ENCODE measurements around the gene EME1. TPM values are rescaled to one million over a fixed set of nuclear protein-coding genes. Genes with fewer than 3 reads are reported as not detected.

Gene EME1
- total and polyA plus RNA-seq, 2 of the 13 experiments (the other 11 are each of a cell fraction or from before 2014, with no cell fraction given), result 20.7 to 24.6 TPM

DNA sequence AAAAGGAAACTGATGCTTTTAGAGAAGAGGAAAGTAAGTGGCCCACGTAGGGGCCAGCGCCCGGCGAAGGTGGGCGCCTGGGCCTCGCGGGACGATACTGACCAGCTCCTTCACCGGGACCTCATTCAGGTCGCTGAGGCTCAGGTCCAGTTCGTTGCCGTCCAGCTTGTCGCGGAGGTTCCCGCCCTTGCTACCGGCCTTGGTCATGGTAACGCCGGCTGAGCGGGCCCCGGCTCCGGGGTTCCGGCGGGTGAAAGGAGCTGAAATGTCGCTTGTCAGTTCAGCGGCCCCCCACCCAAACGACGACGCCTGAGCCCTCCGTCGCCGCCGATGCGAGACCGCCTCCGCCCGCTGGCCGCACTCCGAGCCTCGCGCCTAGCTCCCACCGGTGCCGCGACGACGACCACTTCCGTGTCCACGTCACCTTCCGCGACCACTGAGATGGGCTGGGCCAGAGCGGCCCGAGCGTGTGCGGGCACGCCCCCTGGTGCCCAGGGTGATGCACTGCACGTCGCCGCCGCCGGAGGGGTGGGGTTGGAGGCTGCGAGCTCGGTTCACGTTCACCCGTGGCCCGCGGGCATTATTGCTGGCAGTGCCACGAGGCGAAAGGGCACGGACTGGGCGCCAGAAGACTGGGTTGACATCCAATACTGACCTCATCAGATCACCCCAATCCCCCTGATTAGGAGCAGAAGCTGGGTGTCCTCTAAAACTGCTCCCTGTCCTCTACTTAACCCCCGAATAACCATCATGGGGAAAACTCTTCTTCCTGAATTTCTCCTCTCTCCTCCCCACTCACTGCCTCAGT is 24.3 kb downstream of the EME1 start, which contains the start of gene LRRC59 (continued):
- TF ChIP-seq, protein P1, sequence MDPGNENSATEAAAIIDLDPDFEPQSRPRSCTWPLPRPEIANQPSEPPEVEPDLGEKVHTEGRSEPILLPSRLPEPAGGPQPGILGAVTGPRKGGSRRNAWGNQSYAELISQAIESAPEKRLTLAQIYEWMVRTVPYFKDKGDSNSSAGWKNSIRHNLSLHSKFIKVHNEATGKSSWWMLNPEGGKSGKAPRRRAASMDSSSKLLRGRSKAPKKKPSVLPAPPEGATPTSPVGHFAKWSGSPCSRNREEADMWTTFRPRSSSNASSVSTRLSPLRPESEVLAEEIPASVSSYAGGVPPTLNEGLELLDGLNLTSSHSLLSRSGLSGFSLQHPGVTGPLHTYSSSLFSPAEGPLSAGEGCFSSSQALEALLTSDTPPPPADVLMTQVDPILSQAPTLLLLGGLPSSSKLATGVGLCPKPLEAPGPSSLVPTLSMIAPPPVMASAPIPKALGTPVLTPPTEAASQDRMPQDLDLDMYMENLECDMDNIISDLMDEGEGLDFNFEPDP (CRISPR knock-in tag; conservative IDR thresholded peaks at IDR 0.05), result no peak
- no peak for TF ChIP-seq PHB2 (IDR thresholded peaks at IDR 0.05; ENCODE audit: partially characterized antibody)
- peak; percentile 90 for TF ChIP-seq CREM (IDR thresholded peaks at IDR 0.05)
- TF ChIP-seq CREM (CRISPR knock-in tag; IDR thresholded peaks at IDR 0.05), result peak; percentile 90
- peak; percentile 20; the same call in 1 of the 2 replicates for TF ChIP-seq HNF4G (IDR thresholded peaks at IDR 0.05; ENCODE audit: borderline replicate concordance, low read depth, low read length)
- TF ChIP-seq HNF4G (CRISPR knock-in tag; IDR thresholded peaks at IDR 0.05; ENCODE audit: borderline replicate concordance, low read depth), result peak; percentile 81
- TF ChIP-seq, protein P2, sequence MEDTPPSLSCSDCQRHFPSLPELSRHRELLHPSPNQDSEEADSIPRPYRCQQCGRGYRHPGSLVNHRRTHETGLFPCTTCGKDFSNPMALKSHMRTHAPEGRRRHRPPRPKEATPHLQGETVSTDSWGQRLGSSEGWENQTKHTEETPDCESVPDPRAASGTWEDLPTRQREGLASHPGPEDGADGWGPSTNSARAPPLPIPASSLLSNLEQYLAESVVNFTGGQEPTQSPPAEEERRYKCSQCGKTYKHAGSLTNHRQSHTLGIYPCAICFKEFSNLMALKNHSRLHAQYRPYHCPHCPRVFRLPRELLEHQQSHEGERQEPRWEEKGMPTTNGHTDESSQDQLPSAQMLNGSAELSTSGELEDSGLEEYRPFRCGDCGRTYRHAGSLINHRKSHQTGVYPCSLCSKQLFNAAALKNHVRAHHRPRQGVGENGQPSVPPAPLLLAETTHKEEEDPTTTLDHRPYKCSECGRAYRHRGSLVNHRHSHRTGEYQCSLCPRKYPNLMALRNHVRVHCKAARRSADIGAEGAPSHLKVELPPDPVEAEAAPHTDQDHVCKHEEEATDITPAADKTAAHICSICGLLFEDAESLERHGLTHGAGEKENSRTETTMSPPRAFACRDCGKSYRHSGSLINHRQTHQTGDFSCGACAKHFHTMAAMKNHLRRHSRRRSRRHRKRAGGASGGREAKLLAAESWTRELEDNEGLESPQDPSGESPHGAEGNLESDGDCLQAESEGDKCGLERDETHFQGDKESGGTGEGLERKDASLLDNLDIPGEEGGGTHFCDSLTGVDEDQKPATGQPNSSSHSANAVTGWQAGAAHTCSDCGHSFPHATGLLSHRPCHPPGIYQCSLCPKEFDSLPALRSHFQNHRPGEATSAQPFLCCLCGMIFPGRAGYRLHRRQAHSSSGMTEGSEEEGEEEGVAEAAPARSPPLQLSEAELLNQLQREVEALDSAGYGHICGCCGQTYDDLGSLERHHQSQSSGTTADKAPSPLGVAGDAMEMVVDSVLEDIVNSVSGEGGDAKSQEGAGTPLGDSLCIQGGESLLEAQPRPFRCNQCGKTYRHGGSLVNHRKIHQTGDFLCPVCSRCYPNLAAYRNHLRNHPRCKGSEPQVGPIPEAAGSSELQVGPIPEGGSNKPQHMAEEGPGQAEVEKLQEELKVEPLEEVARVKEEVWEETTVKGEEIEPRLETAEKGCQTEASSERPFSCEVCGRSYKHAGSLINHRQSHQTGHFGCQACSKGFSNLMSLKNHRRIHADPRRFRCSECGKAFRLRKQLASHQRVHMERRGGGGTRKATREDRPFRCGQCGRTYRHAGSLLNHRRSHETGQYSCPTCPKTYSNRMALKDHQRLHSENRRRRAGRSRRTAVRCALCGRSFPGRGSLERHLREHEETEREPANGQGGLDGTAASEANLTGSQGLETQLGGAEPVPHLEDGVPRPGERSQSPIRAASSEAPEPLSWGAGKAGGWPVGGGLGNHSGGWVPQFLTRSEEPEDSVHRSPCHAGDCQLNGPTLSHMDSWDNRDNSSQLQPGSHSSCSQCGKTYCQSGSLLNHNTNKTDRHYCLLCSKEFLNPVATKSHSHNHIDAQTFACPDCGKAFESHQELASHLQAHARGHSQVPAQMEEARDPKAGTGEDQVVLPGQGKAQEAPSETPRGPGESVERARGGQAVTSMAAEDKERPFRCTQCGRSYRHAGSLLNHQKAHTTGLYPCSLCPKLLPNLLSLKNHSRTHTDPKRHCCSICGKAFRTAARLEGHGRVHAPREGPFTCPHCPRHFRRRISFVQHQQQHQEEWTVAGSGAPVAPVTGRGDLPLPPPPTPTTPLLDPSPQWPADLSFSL (CRISPR knock-in tag; IDR thresholded peaks at IDR 0.05), result peak; percentile 43; the same call in 1 of the 2 replicates
- peak; percentile 89; the same call in 1 of the 2 replicates for TF ChIP-seq KLF9 (CRISPR knock-in tag; IDR thresholded peaks at IDR 0.05; ENCODE audit: low read depth)
- TF ChIP-seq NCOA1 (CRISPR knock-in tag; IDR thresholded peaks at IDR 0.05), result peak; percentile 90; the same call in 1 of the 2 replicates
- TF ChIP-seq RAD21 (CRISPR knock-in tag; IDR thresholded peaks at IDR 0.05), result peak; percentile 92
- TF ChIP-seq CC2D1A (CRISPR knock-in tag; IDR thresholded peaks at IDR 0.05), result no peak
- no peak for TF ChIP-seq CBX2 (IDR thresholded peaks at IDR 0.05; ENCODE audit: low read depth, low read length)
- peak; percentile 78; the same call in 1 of the 2 replicates for TF ChIP-seq CBX2 (CRISPR knock-in tag; IDR thresholded peaks at IDR 0.05; ENCODE audit: low read depth)
- no peak; the same call in 1 of the 2 replicates for TF ChIP-seq ZNF367 (CRISPR knock-in tag; IDR thresholded peaks at IDR 0.05; ENCODE audit: borderline replicate concordance)
- TF ChIP-seq ZNF891 (CRISPR knock-in tag; IDR thresholded peaks at IDR 0.05), result peak; percentile 99
- TF ChIP-seq ZNF605 (CRISPR knock-in tag; IDR thresholded peaks at IDR 0.05), result peak; percentile 46; the same call in 1 of the 2 replicates
- TF ChIP-seq NFATC3 (CRISPR knock-in tag; IDR thresholded peaks at IDR 0.05), result peak; percentile 73; the same call in 1 of the 2 replicates
- TF ChIP-seq JUN (CRISPR knock-in tag; IDR thresholded peaks at IDR 0.05), result peak; percentile 97
- no peak for TF ChIP-seq RORA (CRISPR knock-in tag; IDR thresholded peaks at IDR 0.05)
- peak; percentile 82 for TF ChIP-seq ZNF354B (CRISPR knock-in tag; IDR thresholded peaks at IDR 0.05)
- 0 out of 2 replicates have a peak, but pooled peaks have one; percentile 60 for TF ChIP-seq ZNF660 (CRISPR knock-in tag; IDR thresholded peaks at IDR 0.05; ENCODE audit: borderline replicate concordance, low read depth)
- no peak; the same call in 1 of the 2 replicates for TF ChIP-seq ZNF235 (CRISPR knock-in tag; IDR thresholded peaks at IDR 0.05; ENCODE audit: borderline replicate concordance)
- peak; percentile 78; the same call in 1 of the 2 replicates for TF ChIP-seq SIN3B (IDR thresholded peaks at IDR 0.05; ENCODE audit: low read length)
- peak in 1 of 2 experiments; percentile 26; a peak in 1 of 4 replicates for TF ChIP-seq NR2F1 (CRISPR knock-in tag; IDR thresholded peaks at IDR 0.05)
